Mesothelial cell of epicardium (in vitro differentiated cells): ENCODE results near the gene FAM200B. TPM values are rescaled to one million over a fixed set of nuclear protein-coding genes. Genes with fewer than 3 reads are reported as not detected.
"Not testable (repeated sequence)": the region's sequence is repeated elsewhere in the genome, so short reads cannot be mapped to it uniquely, and the experiment has no call there.

ENCODE experiments used
- DNase-seq, 2 experiments: peaks; one replicate each; pipeline ENCODE4 v3.0.0; 2021; ENCODE audit warnings: low spot score in 2 of 2; ENCODE audit not compliant: unreplicated experiment in 2 of 2
- H3K27ac Mint-ChIP-seq: 2 replicates; pipeline ENCODE4 v1.8.0; 2021; ENCODE audit warnings: mixed read lengths
- H3K27me3 Mint-ChIP-seq: 2 replicates; pipeline ENCODE4 v1.8.0; 2021; ENCODE audit warnings: low read depth, mixed read lengths
- H3K36me3 Mint-ChIP-seq: 2 replicates; pipeline ENCODE4 v1.8.0; 2021; ENCODE audit warnings: mixed read lengths
- H3K4me1 Mint-ChIP-seq: 2 replicates; pipeline ENCODE4 v1.8.0; 2021; ENCODE audit warnings: mixed read lengths
- H3K4me3 Mint-ChIP-seq: 2 replicates; pipeline ENCODE4 v1.8.0; 2021; ENCODE audit warnings: mild to moderate bottlenecking, moderate library complexity, mixed read lengths
- H3K9me3 Mint-ChIP-seq: 2 replicates; pipeline ENCODE4 v1.8.0; 2021; ENCODE audit warnings: mixed read lengths
- total RNA-seq: library from RNA; stranded (reverse); gene quantifications from 3 replicates; pipeline ENCODE4 v1.2.1, GENCODE V29; 2021
- TF ChIP-seq, protein P1 (sequence below): fragments of 200-600 bp; sonication (generic); IDR thresholded peaks from one replicate; pipeline ENCODE4 v1.5.0; 2021; ENCODE audit warnings: antibody characterized with exemption; ENCODE audit not compliant: unreplicated experiment

The FAM200B gene
- total RNA-seq, 1 donor from 2014 or later, result 32.0 TPM

DNA sequence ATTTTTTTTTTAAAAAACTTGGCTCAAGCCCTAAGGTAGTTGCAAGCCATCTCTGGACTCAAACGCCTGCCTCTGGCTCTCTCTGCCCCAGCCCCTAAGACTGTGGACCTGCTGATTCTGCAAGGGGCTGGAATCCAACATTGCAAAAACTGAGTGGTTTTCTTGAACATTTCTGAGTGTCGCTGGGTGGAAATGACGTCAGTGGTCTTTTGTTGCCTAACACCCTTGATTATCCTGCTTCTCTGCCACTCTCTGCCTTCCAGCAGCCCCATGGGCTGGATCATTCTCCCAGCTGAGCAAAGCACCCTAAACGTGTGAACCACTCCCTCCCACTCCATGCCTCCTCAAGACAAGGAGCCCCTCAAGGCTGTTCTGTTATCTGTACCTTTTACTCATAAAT is 37.9 kb downstream of the FAM200B start:
- H3K36me3 Mint-ChIP-seq, result no peaks in the 10 kb centered on the region
- H3K4me1 Mint-ChIP-seq, result peaks cover 29% of the 10 kb centered on the region
- H3K9me3 Mint-ChIP-seq, result no peaks in the 10 kb centered on the region
- H3K27ac Mint-ChIP-seq, result no peak overlapping the region
- no peaks in the 10 kb centered on the region for H3K27me3 Mint-ChIP-seq
- TF ChIP-seq, protein P1, sequence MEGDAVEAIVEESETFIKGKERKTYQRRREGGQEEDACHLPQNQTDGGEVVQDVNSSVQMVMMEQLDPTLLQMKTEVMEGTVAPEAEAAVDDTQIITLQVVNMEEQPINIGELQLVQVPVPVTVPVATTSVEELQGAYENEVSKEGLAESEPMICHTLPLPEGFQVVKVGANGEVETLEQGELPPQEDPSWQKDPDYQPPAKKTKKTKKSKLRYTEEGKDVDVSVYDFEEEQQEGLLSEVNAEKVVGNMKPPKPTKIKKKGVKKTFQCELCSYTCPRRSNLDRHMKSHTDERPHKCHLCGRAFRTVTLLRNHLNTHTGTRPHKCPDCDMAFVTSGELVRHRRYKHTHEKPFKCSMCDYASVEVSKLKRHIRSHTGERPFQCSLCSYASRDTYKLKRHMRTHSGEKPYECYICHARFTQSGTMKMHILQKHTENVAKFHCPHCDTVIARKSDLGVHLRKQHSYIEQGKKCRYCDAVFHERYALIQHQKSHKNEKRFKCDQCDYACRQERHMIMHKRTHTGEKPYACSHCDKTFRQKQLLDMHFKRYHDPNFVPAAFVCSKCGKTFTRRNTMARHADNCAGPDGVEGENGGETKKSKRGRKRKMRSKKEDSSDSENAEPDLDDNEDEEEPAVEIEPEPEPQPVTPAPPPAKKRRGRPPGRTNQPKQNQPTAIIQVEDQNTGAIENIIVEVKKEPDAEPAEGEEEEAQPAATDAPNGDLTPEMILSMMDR, result no peak
- H3K4me3 Mint-ChIP-seq, result no peak overlapping the region
- no peak for DNase-seq

DNA sequence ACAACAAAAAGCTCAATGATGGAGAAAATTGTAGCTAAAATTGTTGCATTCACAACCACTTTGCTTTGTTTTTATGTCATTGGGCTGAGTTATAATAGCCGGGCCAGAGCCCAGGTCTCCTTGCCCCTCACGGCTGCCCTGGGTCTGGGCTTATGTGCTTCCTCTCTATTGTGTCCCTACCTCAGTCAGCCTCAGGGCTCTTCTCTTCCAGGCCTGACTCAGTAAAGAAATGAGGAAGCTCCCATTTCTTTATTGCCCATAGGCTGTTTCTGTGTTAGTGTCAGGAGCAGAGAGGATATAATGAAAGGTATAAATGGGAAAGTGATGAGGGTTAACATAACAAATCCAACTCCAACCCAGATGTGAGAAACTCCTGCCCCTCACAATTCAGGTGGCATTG is 39.2 kb downstream of the FAM200B start:
- Mint-ChIP-seq H3K4me1 (peaks cover 24% of the 10 kb centered on the region), H3K4me3 (no peak overlapping the region), H3K36me3 (no peaks in the 10 kb centered on the region), H3K9me3 (no peaks in the 10 kb centered on the region), H3K27me3 (no peaks in the 10 kb centered on the region), H3K27ac (no peak overlapping the region)
- no peak for DNase-seq
- TF ChIP-seq, protein P1, result no peak

DNA sequence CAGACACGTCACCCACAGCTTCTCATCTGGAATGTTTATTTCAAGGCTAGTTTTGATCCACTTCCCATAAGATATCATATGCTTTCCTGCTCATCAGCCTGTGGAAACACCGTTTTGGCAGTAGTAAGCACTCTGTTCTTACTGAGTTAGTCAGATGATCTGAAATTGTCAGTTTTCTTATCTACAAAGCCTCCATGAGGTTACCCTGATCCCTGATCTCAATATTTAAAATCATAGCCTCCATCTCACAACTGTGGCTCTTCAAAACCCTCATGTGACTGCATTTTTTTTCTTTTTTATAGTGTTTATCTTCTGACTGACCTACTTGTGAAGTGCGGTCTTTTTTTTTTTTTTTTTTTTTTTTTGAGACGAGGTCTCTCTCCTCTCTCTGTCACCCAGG is 44.0 kb downstream of the FAM200B start:
- TF ChIP-seq, protein P1, result no peak
- H3K4me1 Mint-ChIP-seq, result peaks cover 3% of the 10 kb centered on the region
- H3K4me3 Mint-ChIP-seq, result no peak overlapping the region
- DNase-seq, result no peak
- no peak overlapping the region for H3K27ac Mint-ChIP-seq
- H3K27me3 Mint-ChIP-seq, result no peaks in the 10 kb centered on the region
- H3K9me3 Mint-ChIP-seq, result no peaks in the 10 kb centered on the region
- H3K36me3 Mint-ChIP-seq, result no peaks in the 10 kb centered on the region

DNA sequence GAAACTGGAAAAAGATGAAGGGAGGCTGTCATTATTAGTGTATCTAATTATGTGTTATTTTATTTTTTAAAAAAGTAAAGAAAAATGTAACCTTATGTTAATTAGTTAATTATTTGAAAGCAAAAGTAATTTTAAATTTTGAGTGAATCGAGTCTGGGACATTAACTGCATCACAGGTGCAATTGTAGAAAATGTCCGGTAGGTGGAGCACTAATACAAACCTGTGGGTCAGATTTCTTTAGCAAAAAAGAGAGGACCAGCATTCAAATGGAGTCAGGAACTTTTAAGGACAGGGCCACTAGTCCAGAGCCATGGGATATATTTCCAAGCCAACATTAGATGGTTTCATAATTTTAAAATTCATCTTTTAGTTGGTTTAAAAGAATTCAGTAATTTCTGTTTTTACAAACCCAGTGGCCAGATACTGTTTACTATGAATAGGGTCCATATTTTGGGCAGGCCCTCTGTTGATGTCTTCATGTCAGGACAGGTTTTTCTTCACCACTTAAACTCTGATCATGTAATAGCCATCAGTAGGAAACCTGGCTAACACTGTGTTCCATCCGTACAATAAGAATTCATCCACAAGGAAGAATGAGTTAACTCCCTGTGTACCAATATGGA is 48.4 kb downstream of the FAM200B start:
- H3K36me3 Mint-ChIP-seq, result peaks cover 2% of the 10 kb centered on the region
- H3K27ac Mint-ChIP-seq, result no peak overlapping the region

DNA sequence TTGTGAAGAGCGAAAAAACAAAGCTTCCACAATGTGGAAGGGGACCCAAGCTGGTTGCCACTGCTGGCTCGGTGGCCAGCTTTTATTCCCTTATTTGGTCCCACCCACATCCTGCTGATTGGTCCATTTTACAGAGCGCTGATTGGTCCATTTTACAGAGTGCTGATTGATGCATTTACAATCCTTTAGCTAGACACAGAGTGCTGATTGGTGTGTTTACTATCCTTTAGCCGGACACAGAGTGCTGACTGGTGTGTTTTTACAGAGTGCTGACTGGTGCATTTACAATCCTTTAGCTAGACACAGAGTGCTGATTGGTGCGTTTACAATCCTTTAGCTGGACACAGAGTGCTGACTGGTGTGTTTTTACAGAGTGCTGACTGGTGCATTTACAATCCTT is 51.4 kb downstream of the FAM200B start:
- not testable (repeated sequence) for H3K27ac Mint-ChIP-seq, DNase-seq, H3K27me3 Mint-ChIP-seq, H3K36me3 Mint-ChIP-seq, H3K4me3 Mint-ChIP-seq, H3K4me1 Mint-ChIP-seq, H3K9me3 Mint-ChIP-seq

More for the DNA sequence above, 48.4 kb downstream of the FAM200B start:
- Mint-ChIP-seq H3K4me3 (no peak overlapping the region), H3K4me1 (peaks cover 4% of the 10 kb centered on the region), H3K9me3 (no peaks in the 10 kb centered on the region), H3K27me3 (no peaks in the 10 kb centered on the region)
- TF ChIP-seq, protein P1, result peak; percentile 94
- no peak for DNase-seq

DNA sequence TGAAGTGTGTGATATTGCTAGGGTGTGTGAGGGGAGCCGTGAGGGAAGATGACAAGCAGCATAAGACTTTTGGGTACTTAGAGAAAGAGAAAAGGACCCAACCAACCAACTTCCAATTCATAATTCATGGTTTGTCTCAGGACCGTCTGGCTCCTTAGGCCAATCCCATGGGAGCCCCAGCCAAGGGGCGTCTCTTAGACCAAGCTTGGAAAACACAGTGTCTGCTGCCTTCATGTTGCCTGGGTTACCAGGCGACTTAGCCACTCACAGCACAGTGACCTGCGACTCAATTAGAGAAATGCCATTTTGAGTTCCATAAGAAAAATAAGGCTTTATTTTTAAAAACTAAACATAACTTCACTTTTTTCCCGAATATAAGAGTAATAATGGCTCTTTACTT is 53.9 kb downstream of the FAM200B start:
- H3K9me3 Mint-ChIP-seq, result no peaks in the 10 kb centered on the region
- peaks cover 6% of the 10 kb centered on the region for H3K4me1 Mint-ChIP-seq
- H3K27me3 Mint-ChIP-seq, result no peaks in the 10 kb centered on the region
- DNase-seq, result no peak
- no peak overlapping the region for H3K27ac Mint-ChIP-seq
- TF ChIP-seq, protein P1, result no peak
- no peak overlapping the region for H3K4me3 Mint-ChIP-seq
- peaks cover 2% of the 10 kb centered on the region for H3K36me3 Mint-ChIP-seq
